HG03439 (cell line): ENCODE results near the gene ZBTB44.

ENCODE experiments used
- ATAC-seq: cut with Tn5 transposase; IDR thresholded peaks from one replicate; pipeline ENCODE4 v1.9.1; 2021; ENCODE audit warnings: mild to moderate bottlenecking, moderate library complexity; ENCODE audit not compliant: unreplicated experiment

The ZBTB44 gene

GRCh38 chr11:130180491-130180890 is 134.2 kb downstream of the ZBTB44 start:
- no peak for ATAC-seq

GRCh38 chr11:130179396-130180306 is 135.1 kb downstream of the ZBTB44 start:
- ATAC-seq: no peak

GRCh38 chr11:130178441-130179339 is 136.0 kb downstream of the ZBTB44 start:
- ATAC-seq: no peak

DNA sequence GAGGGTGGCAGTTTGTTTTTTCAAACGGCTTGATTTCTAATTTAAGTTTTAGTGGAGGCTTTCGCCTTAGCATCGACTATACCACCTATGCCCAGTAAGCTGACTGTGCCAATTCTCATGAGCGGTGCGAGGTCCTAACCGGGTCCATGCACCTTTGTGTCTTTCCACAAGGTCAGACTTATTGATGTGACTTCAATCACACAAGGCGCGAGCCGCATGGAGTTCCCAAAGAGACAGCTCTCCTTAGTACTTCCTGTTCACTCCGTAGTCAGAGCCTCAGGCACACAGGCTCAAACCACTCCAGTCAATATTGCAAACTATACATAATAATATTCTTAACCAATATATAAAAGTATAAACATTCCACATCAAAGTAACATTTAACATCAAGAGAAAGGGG is 136.9 kb downstream of the ZBTB44 start:
- ATAC-seq: no peak
